H1 (cell line): Measurements from ENCODE around the gene CPT1A. TPM values are rescaled to one million over a fixed set of nuclear protein-coding genes. Genes with fewer than 3 reads are reported as not detected.

Source experiments
- CTCF ChIA-PET: fragments of 300-600 bp; sonication (Branson Sonifier 250); formaldehyde crosslinking; loops from one replicate; lab custom pipeline; 2021; ENCODE audit not compliant: partially characterized antibody; lab: Charles Lee
- POLR2A ChIA-PET: fragments of 300-600 bp; sonication (Branson Sonifier 250); formaldehyde crosslinking; loops from one replicate; lab custom pipeline; 2021; ENCODE audit warnings: inconsistent platforms; ENCODE audit not compliant: partially characterized antibody; lab: Charles Lee
- DNase-seq, 2 experiments: peaks; one replicate each; pipeline versions ENCODE4 v3.0.0 to v3.0.0-alpha.2; 2010 to 2022; ENCODE audit warnings: low spot score in 2 of 2, low read depth in 1 of 2, mixed read lengths in 1 of 2
- FAIRE-seq: peaks from 2 replicates; lab custom pipeline; 2011; peaks lifted over from hg19 to GRCh38; lab: Jason Lieb, UNC
- H2AFZ ChIP-seq: 2 replicates; pipeline ENCODE4 v1.8.1; 2012; ENCODE audit warnings: low read length, inconsistent platforms
- H2AK5ac ChIP-seq: 2 replicates; pipeline ENCODE4 v1.6.1; 2013; ENCODE audit warnings: low read depth, low read length
- H2BK120ac ChIP-seq: replicated peaks from 2 replicates; pipeline ENCODE3; 2013; ENCODE audit warnings: low read depth, low read length, inconsistent platforms
- H2BK12ac ChIP-seq: 2 replicates; pipeline ENCODE4 v1.6.1; 2013; ENCODE audit warnings: low read depth, low read length
- H2BK15ac ChIP-seq: 2 replicates; pipeline ENCODE4 v1.6.1; 2013; ENCODE audit warnings: low read length
- H2BK20ac ChIP-seq: 2 replicates; pipeline ENCODE4 v1.6.1; 2013; ENCODE audit warnings: low read length
- H2BK5ac ChIP-seq: 2 replicates; pipeline ENCODE4 v1.6.1; 2013; ENCODE audit warnings: low read depth, low read length
- H3K14ac ChIP-seq: 2 replicates; pipeline ENCODE4 v1.6.1; 2013; ENCODE audit warnings: inconsistent platforms; ENCODE audit not compliant: insufficient read length
- H3K18ac ChIP-seq: 2 replicates; pipeline ENCODE4 v1.6.1; 2013; ENCODE audit warnings: low read length; ENCODE audit errors: extremely low read depth
- H3K23ac ChIP-seq: 2 replicates; pipeline ENCODE4 v1.6.1; 2013; ENCODE audit warnings: inconsistent platforms; ENCODE audit not compliant: insufficient read length
- H3K23me2 ChIP-seq: 2 replicates; pipeline ENCODE4 v1.6.1; 2013; ENCODE audit warnings: low read depth, low read length
- H3K27ac ChIP-seq: 2 replicates; pipeline ENCODE4 v1.6.1; 2011; ENCODE audit warnings: low read depth, low read length, inconsistent platforms
- H3K27me3 ChIP-seq, 4 experiments: replicated peaks in 1 of 4; 1 replicate in 1 of 4; 2 replicates in 3 of 4; pipeline versions ENCODE4 v1.6.1 to v1.8.1; 2011 to 2013; ENCODE audit warnings: low read length in 3 of 4, mild to moderate bottlenecking in 3 of 4, inconsistent platforms in 2 of 4, mixed read lengths in 2 of 4, moderate library complexity in 1 of 4; ENCODE audit not compliant: control insufficient read depth in 3 of 4, insufficient read depth in 3 of 4; ENCODE audit errors: extremely low read depth in 1 of 4
- H3K36me3 ChIP-seq, 4 experiments: 2 replicates each; pipeline versions ENCODE4 v1.6.1 to v1.8.1; 2011 to 2013; ENCODE audit warnings: mild to moderate bottlenecking in 4 of 4, low read length in 3 of 4, moderate library complexity in 2 of 4, control low read depth in 1 of 4, inconsistent platforms in 1 of 4; ENCODE audit not compliant: insufficient read depth in 4 of 4, control insufficient read depth in 2 of 4
- H3K4ac ChIP-seq: replicated peaks from 2 replicates; pipeline ENCODE3; 2013; ENCODE audit warnings: low read length, low read depth, mixed read lengths, inconsistent platforms; ENCODE audit not compliant: insufficient read length
- H3K4me1 ChIP-seq, 4 experiments: replicated peaks in 1 of 4; 1 replicate in 1 of 4; 2 replicates in 3 of 4; pipeline versions ENCODE4 v1.6.1 to v1.8.1; 2011 to 2013; ENCODE audit warnings: low read length in 3 of 4, inconsistent platforms in 2 of 4, mixed read lengths in 1 of 4; ENCODE audit not compliant: insufficient read depth in 4 of 4, control insufficient read depth in 3 of 4
- H3K4me2 ChIP-seq, 2 experiments: 2 replicates each; pipeline versions ENCODE4 v1.6.1 to v1.8.1; 2011 to 2013; ENCODE audit warnings: low read depth in 2 of 2, low read length in 2 of 2, control low read depth in 1 of 2, inconsistent platforms in 1 of 2, mild to moderate bottlenecking in 1 of 2; ENCODE audit not compliant: insufficient read depth in 1 of 2
- H3K4me3 ChIP-seq, 4 experiments: fragments of 200-600, 300-600 bp in 1 of 4; sonication (generic), shearing (Covaris generic), sonication (Bioruptor Twin) in 1 of 4; 2 replicates each; pipeline versions ENCODE4 v1.5.1 to v1.8.1; 2011 to 2016; ENCODE audit warnings: low read length in 4 of 4, low read depth in 3 of 4, control low read depth in 2 of 4, inconsistent platforms in 2 of 4, mild to moderate bottlenecking in 2 of 4, mixed read lengths in 1 of 4, moderate library complexity in 1 of 4; ENCODE audit not compliant: insufficient read depth in 2 of 4; ENCODE audit errors: extremely low read depth in 1 of 4
- H3K56ac ChIP-seq: replicated peaks from 2 replicates; pipeline ENCODE3; 2013; ENCODE audit warnings: low read depth, mild to moderate bottlenecking, mixed read lengths, low read length, inconsistent platforms; ENCODE audit not compliant: insufficient read length
- H3K79me1 ChIP-seq: 2 replicates; pipeline ENCODE4 v1.6.1; 2013; ENCODE audit warnings: low read depth, low read length, control low read depth
- H3K79me2 ChIP-seq, 2 experiments: 2 replicates each; pipeline versions ENCODE4 v1.6.1 to v1.8.1; 2012 to 2013; ENCODE audit warnings: low read length in 2 of 2, mild to moderate bottlenecking in 2 of 2, inconsistent platforms in 1 of 2; ENCODE audit not compliant: insufficient read depth in 2 of 2, control insufficient read depth in 1 of 2
- H3K9ac ChIP-seq, 4 experiments: replicated peaks in 1 of 4; 1 replicate in 1 of 4; 2 replicates in 3 of 4; pipeline versions ENCODE4 v1.6.1 to v1.8.1; 2011 to 2013; ENCODE audit warnings: low read depth in 3 of 4, low read length in 3 of 4, control low read depth in 2 of 4, mild to moderate bottlenecking in 2 of 4, moderate library complexity in 2 of 4, inconsistent platforms in 1 of 4; ENCODE audit errors: extremely low read depth in 1 of 4
- H3K9me3 ChIP-seq, 2 experiments: 2 replicates each; pipeline versions ENCODE4 v1.6.1 to v1.8.1; 2012 to 2013; ENCODE audit warnings: mild to moderate bottlenecking in 2 of 2, moderate library complexity in 2 of 2, control low read depth in 1 of 2, inconsistent platforms in 1 of 2, low read depth in 1 of 2, low read length in 1 of 2, mixed read lengths in 1 of 2; ENCODE audit not compliant: insufficient read depth in 2 of 2
- H4K20me1 ChIP-seq, 2 experiments: replicated peaks in 1 of 2; 2 replicates each; pipeline versions ENCODE3 to v1.8.1; 2011 to 2013; ENCODE audit warnings: inconsistent platforms in 2 of 2, low read length in 2 of 2, mild to moderate bottlenecking in 1 of 2; ENCODE audit not compliant: insufficient read depth in 2 of 2, control insufficient read depth in 1 of 2
- H4K5ac ChIP-seq: 2 replicates; pipeline ENCODE4 v1.6.1; 2013; ENCODE audit warnings: low read length, low read depth, mixed read lengths, inconsistent platforms; ENCODE audit not compliant: insufficient read length
- H4K8ac ChIP-seq: 2 replicates; pipeline ENCODE4 v1.8.0; 2013; ENCODE audit warnings: mild to moderate bottlenecking, moderate library complexity, low read length, inconsistent platforms; ENCODE audit not compliant: insufficient read depth; ENCODE audit errors: extremely low read depth
- H4K91ac ChIP-seq: replicated peaks from 2 replicates; pipeline ENCODE3; 2013; ENCODE audit warnings: low read length, mixed read lengths, inconsistent platforms; ENCODE audit not compliant: insufficient read length
- USF2 ChIP-seq: IDR thresholded peaks from 2 replicates; pipeline ENCODE4 v1.6.1; 2011; ENCODE audit warnings: low read length, improper control_type of control experiment
- WGBS, 2 experiments: shearing (Covaris generic) in 1 of 2; methylation state at CpG; one replicate each; pipeline versions ENCODE4 v1.1.6 to v1.1.7; 2013 to 2015; ENCODE audit warnings: low lambda C conversion rate in 2 of 2, mixed read lengths in 2 of 2, inconsistent platforms in 1 of 2, low coverage in 1 of 2, missing lambda C conversion rate in 1 of 2; ENCODE audit not compliant: insufficient replicate concordance in 2 of 2, insufficient coverage in 1 of 2, insufficient read length in 1 of 2; ENCODE audit errors: extremely low coverage in 1 of 2, missing lambda C conversion rate in 1 of 2; 5-methylcytosine and 5-hydroxymethylcytosine counted together
- polyA plus RNA-seq, 7 experiments: library from polyadenylated mRNA; depleted of rRNA in 3 of 7; stranded (reverse) in 5 of 7; unstranded in 2 of 7; fragments of >200 nt in 5 of 7; fragments of 200-250 nt in 2 of 7; gene quantifications; 1 replicate in 5 of 7; 2 replicates in 1 of 7; 4 replicates in 1 of 7; pipeline versions ENCODE4 v1.2.1 to v1.2.3, GENCODE V29; 2011 to 2013; ENCODE audit warnings: missing spikeins in 2 of 7, mixed read lengths in 2 of 7
- total RNA-seq: library from RNA; stranded (reverse); fragmentation: NEBNext Ultra II Directional; extraction: Animal tissue kit (Norgen Biotek cat#: 25700); gene quantifications from 2 replicates; pipeline ENCODE4 v1.2.1, GENCODE V29; 2021

CPT1A gene
- total and polyA plus RNA-seq, 2 of the 8 experiments (the other 6 are each of a cell fraction or from before 2014, with no cell fraction given) = 2.9 to 12.2 TPM

GRCh38 chr11:68756171-68756766 lies 85.4 kb downstream of the CPT1A start:
- no peak overlapping the region for H2AFZ ChIP-seq
- H3K27me3 ChIP-seq = no peaks in the 10 kb centered on the region
- H4K91ac ChIP-seq = peak overlapping the region; percentile 39
- POLR2A ChIA-PET = no interaction called here
- H2BK5ac ChIP-seq = no peak overlapping the region
- H2BK15ac ChIP-seq = no peak overlapping the region
- no peak overlapping the region for H2BK12ac ChIP-seq
- CTCF ChIA-PET = interaction anchor here (1.2 kb wide), 1 partner anchor 148 kb away, joined by 3 read pairs; no protein-coding TSS in a partner anchor
- H2AK5ac ChIP-seq = no peak overlapping the region
- H3K79me2 ChIP-seq = no peaks in the 10 kb centered on the region
- no peak overlapping the region for H4K5ac ChIP-seq
- no peak overlapping the region for H3K4me3 ChIP-seq
- H3K4me1 ChIP-seq = no peaks in the 10 kb centered on the region
- no peaks in the 10 kb centered on the region for H3K79me1 ChIP-seq
- H4K8ac ChIP-seq = no peak overlapping the region; the same call in 1 of the 2 replicates
- H3K4me2 ChIP-seq = no peak overlapping the region
- H3K9me3 ChIP-seq = no peaks in the 10 kb centered on the region
- H3K56ac ChIP-seq = no peak overlapping the region
- DNase-seq (no peak), FAIRE-seq (no peak)
- WGBS, 2 experiments = 89% methylated on average over 12 of the region's 12 CpGs; no CpG with 5 or more reads in 1 of the 2 experiments
- no peak overlapping the region for H3K4ac ChIP-seq
- no peak overlapping the region for H2BK20ac ChIP-seq
- H3K23ac ChIP-seq = no peak overlapping the region
- H4K20me1 ChIP-seq = no peaks in the 10 kb centered on the region
- H2BK120ac ChIP-seq = no peak overlapping the region
- no peak overlapping the region for H3K14ac ChIP-seq
- TF ChIP-seq USF2 = no peak
- no peaks in the 10 kb centered on the region for H3K36me3 ChIP-seq
- no peak overlapping the region for H3K18ac ChIP-seq
- no peaks in the 10 kb centered on the region for H3K23me2 ChIP-seq
- H3K27ac ChIP-seq = no peak overlapping the region
- H3K9ac ChIP-seq = no peak overlapping the region
